GM21423 (cell line): ENCODE measurements around the gene B3GLCT.
A peak's percentile ranks its signal among the peaks of the same experiment; 100 is the strongest.
"Not testable (repeated sequence)": the region's sequence is repeated elsewhere in the genome, so short reads cannot be mapped to it uniquely, and the experiment has no call there.

Source experiments
- ATAC-seq: cut with Tn5 transposase; IDR thresholded peaks from one replicate; pipeline ENCODE4 v1.9.1; 2021; ENCODE audit warnings: mild to moderate bottlenecking, moderate library complexity; ENCODE audit not compliant: unreplicated experiment

Gene B3GLCT

DNA sequence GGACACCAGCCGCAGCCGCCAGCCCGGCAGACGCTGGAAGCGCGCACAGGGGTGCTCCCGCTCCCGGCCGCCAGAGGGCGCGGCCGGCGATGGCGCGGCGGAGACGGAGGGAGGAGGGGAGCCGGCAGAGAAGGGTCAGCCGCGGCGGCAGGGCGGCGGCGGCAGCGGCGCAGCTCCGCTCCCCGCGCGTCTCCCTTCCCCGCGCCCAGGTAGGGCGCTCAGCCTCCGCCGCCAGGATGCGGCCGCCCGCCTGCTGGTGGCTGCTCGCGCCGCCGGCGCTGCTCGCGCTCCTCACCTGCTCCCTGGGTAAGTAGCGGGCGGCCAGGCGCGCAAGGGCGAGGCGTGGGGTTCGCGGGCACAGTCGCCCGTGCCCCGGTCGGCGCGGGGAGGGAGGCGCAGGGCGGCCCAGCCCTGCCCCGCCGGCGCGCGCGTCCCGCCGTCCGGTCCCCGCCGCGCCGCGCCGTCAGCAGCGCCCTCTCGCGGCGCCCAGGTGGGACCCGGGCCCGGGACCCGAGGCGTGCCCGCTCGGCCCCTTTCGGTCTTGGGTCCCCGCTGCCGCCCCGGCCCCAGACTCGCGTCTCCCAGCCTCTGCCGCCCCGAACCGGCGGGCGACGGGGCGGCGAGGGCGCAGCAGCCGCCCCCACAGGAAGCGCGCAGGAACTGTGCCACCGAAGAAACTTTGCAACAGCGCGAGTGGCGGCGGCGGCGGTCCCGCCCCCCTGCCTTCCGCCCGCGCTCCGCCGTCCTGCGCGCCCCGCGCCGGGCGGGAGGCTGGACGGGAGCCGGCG lies at the start of gene B3GLCT:
TSS of gene B3GLCT (plus strand) at position 127 of the 788 bp plus-strand sequence. CDS start at position 237, 110 bp downstream.
- peak; percentile 76 for ATAC-seq

DNA sequence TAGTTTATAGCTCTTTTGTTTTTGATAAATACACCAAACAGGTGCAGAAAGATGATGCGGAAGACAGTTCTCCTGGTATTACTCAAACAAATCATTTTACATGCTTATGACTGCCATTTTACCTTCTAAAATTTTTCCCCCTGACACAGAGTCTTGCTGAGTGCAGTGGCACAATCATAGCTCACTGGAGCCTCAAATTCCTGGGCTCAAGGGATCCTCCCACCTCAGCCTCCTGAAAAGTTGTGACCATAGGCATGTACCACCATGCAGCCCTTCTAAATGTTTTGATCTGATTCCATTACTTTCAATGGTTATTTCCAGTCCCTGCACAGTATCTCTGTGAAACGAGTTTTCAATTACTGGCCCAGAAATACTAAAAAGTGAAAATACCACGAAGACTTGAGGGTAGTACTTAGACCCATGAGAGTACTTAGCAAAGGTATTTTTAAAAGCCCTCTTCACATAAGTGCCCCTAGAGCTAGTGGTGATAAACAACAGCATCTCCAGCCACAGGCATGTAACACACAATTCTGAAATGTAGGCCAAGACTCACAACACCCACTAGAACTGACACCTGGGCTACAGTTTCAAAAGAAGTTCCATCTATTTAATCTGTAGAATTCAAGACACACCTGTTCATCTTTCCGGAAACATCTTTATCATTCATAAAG lies 49.3 kb upstream of the B3GLCT start:
- no peak for ATAC-seq

DNA sequence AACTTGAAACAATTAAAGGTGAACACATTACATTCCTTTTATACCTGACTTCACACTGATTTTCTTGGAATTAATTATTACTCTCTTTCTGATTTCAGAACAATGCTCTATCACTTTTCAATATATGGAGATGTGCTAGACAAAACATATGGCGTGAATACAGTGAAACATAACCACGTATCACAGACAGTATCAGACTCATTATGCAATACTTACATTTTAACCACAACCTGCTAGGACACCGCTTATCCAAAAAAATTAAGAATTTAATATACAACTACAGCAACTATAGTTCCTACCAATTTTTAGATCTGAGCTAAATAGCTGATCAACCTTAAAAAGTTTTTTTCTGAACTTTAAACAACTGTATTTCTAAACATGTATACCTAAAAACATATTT lies 47.9 kb upstream of the B3GLCT start:
- no peak for ATAC-seq

DNA sequence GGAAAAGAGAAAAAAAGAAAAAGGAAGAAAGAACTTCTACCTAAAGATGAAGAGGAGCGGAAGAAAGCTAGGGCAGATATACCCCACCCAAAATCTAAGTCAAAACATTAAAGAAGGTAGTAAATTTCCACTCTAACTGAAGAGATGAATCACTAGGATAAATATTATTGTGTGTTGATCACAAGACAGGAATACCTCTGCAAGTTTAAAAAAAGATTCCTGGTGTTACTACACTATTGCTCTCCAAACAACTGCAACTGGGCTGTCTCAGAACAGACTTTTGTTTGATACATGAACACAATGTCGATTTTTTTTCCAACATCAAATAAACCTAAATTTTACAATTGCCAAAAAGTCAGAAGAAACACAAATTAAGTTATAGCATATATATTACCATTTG lies 44.8 kb upstream of the B3GLCT start:
- no peak for ATAC-seq

DNA sequence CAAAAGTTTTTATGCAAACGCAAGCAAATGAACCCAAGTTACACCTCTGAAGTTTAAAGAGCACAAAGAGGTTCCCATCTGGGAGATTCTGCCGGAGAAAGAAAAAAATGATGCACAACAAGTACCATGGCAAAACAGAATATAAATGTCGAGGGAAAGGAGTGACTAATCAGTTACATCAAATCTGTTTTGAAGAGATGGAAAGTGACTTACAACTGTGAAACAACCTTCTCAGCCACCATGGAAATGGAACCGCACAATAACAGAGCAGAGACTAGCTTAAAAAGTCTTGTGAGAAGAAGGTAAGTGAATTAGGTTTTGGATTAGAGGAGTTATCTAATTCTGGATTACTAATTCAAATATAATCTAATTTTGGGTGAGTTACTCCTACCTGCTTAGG lies 40.5 kb upstream of the B3GLCT start:
- no peak for ATAC-seq

DNA sequence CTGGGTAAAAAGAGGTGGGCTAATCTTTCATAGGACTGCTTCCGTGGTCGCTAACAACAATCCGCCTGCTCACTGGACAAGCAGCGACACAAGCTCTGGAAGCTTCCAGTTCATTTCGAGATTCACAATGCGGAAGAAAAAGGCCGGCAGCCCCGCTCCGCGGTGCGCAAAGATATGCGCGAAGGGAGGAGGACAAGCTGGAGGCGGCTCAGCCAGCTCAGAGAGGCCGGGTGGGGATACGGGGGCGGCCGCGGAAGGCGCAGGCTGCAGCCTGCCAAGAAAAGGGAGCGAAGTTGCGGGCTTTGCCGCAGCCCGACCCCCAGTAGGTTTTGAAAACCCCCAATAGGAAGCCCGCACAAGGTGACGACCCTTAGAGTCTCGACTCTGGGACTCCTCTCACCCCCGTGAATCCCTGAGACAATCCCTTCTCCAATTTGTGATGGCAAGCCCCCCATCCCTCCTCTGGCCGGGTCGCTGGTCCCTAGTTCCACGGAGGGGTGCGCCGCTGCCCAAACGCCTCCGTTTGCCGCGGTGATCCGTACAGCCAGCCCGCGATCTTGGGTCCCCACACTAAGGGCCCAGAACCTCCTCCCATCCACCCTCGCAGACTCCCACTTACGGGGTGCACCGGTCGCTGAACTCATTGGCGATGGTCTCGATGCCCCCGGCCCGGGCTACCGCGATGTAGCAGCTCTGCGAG lies 38.8 kb upstream of the B3GLCT start:
- ATAC-seq, result peak; percentile 25

DNA sequence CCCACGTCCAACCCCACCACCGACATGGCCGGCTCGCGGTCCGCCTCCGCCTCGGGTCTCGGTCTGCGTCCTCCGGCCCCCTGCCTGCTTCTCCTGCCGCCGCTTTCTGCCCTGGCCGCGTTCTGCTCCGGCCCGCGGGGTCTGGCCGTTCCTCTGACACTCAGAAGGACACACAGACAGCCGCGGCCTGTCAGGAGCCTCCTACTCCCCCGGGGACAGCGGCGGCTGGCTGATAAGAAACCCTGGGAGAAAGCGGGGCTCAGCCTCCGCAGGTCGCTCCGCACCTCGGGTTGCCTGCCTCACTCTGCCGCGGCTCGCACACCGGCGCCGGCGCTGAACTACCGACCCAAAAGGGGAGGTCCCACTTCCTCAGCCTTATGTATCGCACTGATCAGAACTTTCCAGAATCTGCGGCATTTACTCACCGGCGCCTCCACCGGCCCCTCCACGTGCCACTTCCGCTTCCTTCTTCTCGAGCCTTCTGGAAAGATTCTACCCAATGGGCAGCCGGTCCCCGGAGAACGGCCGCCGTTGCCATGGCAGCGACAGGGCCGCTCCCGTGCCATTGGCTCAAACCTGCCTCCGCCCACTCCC lies 38.1 kb upstream of the B3GLCT start, which contains the start of gene HSPH1:
TSS of gene HSPH1 (minus strand) at position 348 of the 594 bp plus-strand sequence. CDS start at position 26, 322 bp downstream.
- ATAC-seq, result peak; percentile 76

DNA sequence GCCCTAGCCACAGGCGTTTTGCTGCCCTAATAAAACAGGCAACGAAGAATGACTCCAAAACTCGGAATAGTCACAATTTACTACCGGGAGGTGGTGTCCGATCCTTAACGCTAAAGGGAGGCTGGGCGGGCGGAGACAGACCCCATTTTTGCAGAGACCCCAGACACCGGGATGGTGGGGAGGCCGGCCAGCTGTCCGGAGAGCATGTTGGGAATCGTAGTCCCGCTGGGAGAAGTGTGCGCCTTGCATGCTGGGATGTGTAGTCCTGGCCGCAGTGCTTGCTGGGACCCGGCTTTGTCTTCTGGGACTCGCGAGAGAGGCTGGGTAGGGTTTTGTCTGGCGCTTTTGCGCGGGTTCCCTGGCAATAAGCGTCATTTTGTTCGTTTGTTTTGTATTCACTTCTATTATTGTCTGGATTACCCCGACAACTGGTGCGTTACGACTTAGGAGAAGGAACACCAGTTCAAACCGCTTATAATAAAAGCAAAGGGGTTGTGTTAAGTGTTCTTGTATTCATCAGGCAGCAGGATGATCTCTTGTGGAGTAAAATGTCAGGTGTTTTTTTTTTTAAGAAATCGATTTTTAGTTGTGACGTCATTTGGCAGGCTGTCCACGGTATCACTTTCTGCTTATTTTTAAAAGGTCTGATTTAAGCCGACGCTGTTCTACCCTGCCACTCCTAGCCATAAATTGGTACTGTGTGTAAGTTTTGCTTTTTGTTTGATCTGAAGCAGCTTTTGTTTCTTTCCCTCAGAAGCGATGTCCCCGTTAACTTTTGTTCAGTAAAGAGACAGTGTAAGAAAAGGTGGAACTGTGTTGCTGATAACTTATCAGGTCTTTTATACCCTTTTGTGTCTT lies 37.4 kb upstream of the B3GLCT start:
- ATAC-seq, result peak; percentile 84

DNA sequence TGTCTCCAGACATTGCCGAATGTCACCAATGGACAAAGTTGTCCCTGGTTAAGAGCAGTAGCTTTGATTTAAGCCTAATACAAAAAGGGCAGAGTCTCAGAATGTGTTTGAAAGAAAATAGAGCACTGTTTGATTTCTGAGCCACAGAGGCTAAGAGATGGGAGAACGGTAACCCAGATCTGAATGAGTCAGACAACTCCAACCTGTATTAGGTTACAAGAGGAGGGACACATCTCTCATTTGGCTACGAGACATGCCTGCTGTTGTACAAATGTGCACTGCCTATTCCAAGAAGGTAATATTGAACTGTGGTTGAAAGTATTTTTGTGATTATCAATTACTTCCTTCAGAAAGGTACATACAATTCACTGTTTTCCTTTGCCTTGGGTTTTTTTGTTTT lies 33.2 kb upstream of the B3GLCT start:
- ATAC-seq, result no peak

DNA sequence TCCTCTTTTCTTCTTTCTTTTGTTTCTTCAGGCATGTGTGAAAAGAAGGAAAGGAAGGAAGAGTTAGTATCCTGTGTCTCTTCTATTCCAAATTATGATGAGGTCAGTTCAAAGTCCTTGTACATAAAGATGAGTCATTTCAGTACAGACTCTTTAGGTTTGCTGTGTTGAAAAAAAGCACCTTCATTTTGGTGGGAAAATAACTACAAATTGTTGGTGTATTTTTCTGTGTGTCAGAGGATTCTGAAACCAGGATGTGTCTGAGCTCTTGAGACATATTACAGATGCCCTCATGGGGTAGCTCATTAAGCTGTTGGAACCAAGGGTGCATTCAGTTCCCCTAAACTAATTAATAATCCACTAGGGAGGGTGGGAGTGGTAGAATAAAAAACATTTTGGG lies 32.3 kb upstream of the B3GLCT start:
- ATAC-seq, result peak; percentile 78

DNA sequence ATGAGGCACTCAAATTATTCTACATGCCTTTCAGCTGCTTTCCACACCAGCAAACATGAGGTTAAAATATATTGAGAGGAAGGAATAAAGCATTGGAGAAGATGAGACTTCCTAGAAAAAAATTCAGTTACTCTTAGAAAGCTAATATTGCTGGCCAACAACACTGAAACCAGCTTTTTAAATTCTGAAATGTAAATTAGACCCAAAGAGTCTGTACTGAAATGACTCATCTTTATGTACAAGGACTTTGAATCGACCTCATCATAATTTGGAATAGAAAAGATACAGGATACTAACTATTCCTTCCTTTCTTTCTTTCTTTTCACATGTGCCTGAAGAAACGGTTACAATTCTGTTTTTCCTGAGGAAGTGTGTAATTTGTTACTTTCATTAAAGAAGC lies 31.6 kb upstream of the B3GLCT start:
- no peak for ATAC-seq

DNA sequence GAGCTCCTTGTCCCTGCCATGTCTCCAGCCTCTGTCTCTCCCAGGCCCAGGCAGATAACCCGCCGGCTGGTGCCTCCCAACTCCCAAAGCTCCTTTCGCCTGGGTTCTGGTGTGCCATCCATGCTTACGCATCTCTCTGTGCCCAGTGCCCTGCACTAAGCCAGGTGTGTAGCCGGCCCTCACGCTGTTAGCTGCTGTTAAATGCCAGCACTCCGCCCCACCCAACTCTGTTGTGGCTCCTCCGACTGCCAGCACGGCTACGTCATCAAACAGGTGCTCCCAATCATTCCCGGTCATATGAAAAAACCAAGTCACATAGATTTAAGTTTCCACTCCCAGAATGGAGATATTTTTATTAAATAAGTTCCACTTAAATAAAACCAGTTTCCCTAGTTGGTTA lies 31.0 kb upstream of the B3GLCT start:
- no peak for ATAC-seq

DNA sequence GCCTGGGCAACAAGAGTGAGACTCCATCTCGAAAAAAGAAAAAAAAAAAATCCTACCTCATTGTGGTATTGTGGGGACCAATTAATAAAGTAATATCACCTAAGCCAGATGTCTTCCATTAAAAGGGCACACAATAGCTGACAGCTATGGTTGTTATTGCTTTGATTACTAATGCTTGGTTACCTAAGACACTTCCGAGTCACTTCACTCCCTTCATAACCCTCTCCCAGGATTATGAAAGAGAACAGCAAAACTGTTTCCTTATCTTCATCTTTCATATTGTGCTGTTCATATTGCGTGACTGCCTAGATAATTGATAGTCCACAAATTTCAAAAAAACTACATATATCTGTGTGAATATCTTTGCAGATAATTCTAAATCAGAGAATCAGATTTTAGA lies 27.8 kb upstream of the B3GLCT start:
- ATAC-seq, result no peak

DNA sequence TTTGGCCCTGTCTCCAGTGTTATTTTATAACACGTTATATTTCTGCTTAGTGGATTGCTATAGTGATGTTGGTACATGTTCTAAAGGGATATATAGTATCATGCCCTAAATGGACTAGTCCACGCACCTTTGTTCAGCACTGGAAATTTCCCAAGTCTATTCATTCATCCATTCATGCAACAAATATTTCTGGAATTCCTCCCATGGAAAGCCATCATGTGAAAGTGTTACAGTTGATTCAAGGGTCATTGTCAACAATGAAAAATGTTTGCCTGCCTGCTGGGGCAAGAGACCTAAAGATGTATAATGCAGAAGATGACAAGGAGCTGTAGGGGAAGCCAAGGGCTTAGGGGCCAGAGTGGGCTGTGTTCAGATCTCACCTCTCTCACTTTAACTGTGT lies 27.2 kb upstream of the B3GLCT start:
- ATAC-seq, result no peak

DNA sequence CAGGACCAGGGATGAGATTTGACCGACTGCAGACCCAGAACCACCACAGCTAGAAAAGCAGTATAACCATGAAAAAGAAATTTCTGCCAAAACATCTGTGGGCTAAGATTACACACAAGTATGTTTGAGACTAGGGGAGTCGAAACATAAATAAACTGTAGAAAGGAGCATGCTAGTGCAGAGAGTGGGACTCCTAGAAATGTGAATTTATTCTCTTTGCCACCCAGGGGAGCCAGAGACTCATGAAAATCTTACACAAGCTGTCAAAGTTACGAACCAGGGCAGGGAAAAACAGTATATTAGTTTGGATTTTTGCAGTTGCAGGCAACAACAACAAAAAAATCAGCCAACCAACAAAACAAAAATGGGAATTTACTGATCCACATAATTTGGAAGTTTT lies 25.8 kb upstream of the B3GLCT start:
- ATAC-seq, result no peak

DNA sequence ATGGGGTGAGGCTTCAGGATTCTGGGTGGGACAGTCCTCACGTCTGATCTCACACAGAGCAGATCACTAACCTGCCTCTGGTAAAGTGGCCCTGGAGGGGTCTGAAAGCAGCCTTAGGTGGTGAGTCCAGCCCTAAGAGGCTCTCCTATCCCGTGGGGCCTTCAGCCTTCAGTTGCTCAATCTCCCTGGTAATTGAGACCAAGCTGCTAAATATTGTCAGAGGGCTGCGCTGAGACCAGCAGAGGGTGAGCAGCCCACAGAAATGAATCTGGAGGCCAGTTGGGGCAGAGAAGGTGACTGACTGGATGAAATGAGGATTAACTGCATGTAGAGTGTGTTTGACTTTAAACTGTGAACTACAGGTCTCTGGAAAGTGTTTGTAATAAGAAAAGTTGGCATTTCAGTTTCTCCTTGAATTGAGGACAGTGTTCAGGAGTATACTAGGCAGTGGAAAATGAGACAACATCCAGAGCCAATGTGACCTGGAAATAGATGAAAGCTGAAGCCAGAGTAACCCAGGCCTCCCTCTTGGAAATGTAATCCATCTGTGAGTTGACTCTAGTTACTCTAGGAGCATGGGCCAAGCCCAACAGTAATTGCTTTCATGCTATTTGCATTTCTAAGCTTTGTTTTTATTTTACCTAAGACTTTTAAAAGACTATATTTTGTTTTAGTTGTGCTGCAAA lies 23.8 kb upstream of the B3GLCT start:
- ATAC-seq, result no peak

DNA sequence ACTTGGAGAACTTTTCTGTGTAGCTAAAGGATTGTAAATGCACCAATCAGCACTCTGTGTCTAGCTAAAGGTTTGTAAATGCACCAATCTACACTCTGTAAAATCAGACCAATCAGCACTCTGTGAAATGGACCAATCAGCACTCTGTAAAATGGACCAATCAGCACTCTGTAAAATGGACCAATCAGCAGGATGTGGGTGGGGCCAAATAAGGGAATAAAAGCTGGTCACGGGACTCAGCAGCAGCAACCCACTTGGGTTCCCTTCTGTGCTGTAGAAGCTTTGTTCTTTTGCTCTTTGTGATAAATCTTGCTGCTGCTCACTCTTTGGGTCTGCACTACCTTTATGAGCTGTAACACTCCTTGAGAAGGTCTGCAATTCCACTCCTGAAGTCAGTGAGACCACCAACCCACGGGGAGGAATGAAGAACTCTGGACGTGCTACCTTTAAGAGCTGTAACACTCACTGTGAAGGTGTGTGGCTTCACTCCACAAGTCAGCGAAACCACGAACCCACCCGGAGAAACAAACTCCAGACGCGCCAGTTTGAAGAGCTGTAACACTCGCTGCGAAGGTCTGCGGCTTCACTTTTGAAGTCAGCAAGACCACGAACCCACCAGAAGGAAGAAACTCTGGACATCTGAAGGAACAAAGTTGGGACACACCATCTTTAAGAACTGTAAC lies 21.8 kb upstream of the B3GLCT start:
- not testable (repeated sequence) for ATAC-seq

DNA sequence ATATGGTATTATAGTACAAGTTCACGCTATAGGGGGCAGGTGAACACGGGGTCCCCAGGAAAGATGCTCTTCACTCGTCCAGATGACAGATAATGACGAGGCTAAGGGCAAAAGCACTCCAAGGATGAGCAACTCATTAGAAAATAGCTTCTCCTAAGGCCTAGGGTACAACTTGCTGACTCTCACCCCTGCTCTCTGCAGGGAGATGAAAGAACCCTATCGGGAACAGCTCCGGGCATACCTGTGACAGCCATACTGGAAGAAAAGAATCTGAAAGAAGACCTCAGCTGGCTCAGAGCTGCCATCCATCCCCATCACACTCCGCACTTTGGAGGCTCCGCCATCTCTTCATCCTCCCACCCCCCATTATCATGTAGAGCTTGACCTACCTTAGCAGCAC lies 20.5 kb upstream of the B3GLCT start:
- ATAC-seq, result no peak

DNA sequence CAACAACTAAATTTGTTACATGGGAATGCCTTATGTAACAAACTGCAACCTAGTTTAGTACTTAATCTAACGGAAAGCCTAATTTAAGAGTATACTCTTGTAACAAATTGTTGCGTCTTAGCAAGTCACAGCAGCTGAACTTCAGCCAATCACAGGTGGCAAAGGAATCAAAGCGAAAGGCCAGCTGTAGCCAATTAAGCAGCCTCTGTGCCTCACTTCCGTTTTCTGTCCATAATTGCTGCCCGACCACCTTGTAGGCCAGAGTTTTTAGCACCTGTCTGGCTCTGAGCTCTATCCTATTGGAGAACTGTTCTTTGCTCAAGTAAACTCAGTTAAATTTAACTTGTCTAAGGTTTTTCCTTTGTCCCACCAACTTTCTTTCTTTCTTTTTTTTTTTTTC lies 20.0 kb upstream of the B3GLCT start:
- no peak for ATAC-seq
